NCI-H510A (cell line): Measurements from ENCODE around the gene MPST.

Source experiments
- DNase-seq: peaks from one replicate; lab custom pipeline; 2025; lab: John Stamatoyannopoulos, UW

Gene MPST

GRCh38 chr22:37079158-37079557, 59.6 kb downstream of the MPST start:
- no peak for DNase-seq
